HFFc6 (cell line): ENCODE results near the gene IREB2. TPM values are rescaled to one million over a fixed set of nuclear protein-coding genes. Genes with fewer than 3 reads are reported as not detected.
"Not testable (repeated sequence)": the region's sequence is repeated elsewhere in the genome, so short reads cannot be mapped to it uniquely, and the experiment has no call there.

Experiments
- DNase-seq: peaks from one replicate; pipeline ENCODE4 v3.0.0-alpha.2; 2018
- H3K27ac Mint-ChIP-seq: 2 replicates; pipeline ENCODE4 v1.8.0; 2020; ENCODE audit warnings: mild to moderate bottlenecking, mixed read lengths
- H3K27me3 Mint-ChIP-seq: 2 replicates; pipeline ENCODE4 v1.8.0; 2021; ENCODE audit warnings: mild to moderate bottlenecking, moderate library complexity, mixed read lengths; ENCODE audit not compliant: insufficient read depth
- H3K36me3 Mint-ChIP-seq: 2 replicates; pipeline ENCODE4 v1.8.0; 2021; ENCODE audit warnings: low read depth, mixed read lengths
- H3K4me1 Mint-ChIP-seq: 2 replicates; pipeline ENCODE4 v1.8.0; 2020; ENCODE audit warnings: low read depth, mixed read lengths
- H3K4me3 Mint-ChIP-seq: 2 replicates; pipeline ENCODE4 v1.8.0; 2020; ENCODE audit warnings: mild to moderate bottlenecking, moderate library complexity, mixed read lengths
- H3K9me3 Mint-ChIP-seq: 2 replicates; pipeline ENCODE4 v1.8.0; 2020; ENCODE audit warnings: mild to moderate bottlenecking, mixed read lengths
- CTCF ChIP-seq: fragments of 200-600 bp; sonication (generic); IDR thresholded peaks from 2 replicates; pipeline ENCODE4 v1.5.0; 2021; ENCODE audit warnings: antibody characterized with exemption, mild to moderate bottlenecking
- total RNA-seq, 6 experiments: library from RNA; stranded (reverse); fragmentation: NEBNext Ultra II Directional; extraction: Animal tissue kit (Norgen Biotek cat#: 25700); gene quantifications; 2 replicates in 1 of 6; 3 replicates in 5 of 6; pipeline ENCODE4 v1.2.3, GENCODE V29; 2021

IREB2 gene
- total RNA-seq, 6 experiments from 2014 or later: 35.8 to 42.5 (median 38.5) TPM

GRCh38 chr15:78426300-78426699, 11.7 kb upstream of the IREB2 start:
- Mint-ChIP-seq H3K9me3 (no peaks in the 10 kb centered on the region), H3K27ac (no peak overlapping the region), H3K36me3 (no peaks in the 10 kb centered on the region), H3K4me3 (no peak overlapping the region), H3K27me3 (peaks cover 29% of the 10 kb centered on the region), H3K4me1 (peaks cover 5% of the 10 kb centered on the region)
- no peak for TF ChIP-seq CTCF
- DNase-seq: no peak

GRCh38 chr15:78427953-78428352, 10.1 kb upstream of the IREB2 start:
- H3K4me3 Mint-ChIP-seq: no peak overlapping the region
- no peaks in the 10 kb centered on the region for H3K9me3 Mint-ChIP-seq
- no peaks in the 10 kb centered on the region for H3K4me1 Mint-ChIP-seq
- H3K27me3 Mint-ChIP-seq: peaks cover 31% of the 10 kb centered on the region
- no peak overlapping the region for H3K27ac Mint-ChIP-seq
- no peak for TF ChIP-seq CTCF
- DNase-seq: no peak
- H3K36me3 Mint-ChIP-seq: no peaks in the 10 kb centered on the region

- no peak overlapping the region for H3K27ac Mint-ChIP-seq
- no peaks in the 10 kb centered on the region for H3K9me3 Mint-ChIP-seq
- no peaks in the 10 kb centered on the region for H3K36me3 Mint-ChIP-seq
- no peak for DNase-seq
- peaks cover 25% of the 10 kb centered on the region for H3K27me3 Mint-ChIP-seq
- H3K4me3 Mint-ChIP-seq: no peak overlapping the region
- no peaks in the 10 kb centered on the region for H3K4me1 Mint-ChIP-seq
- no peak for TF ChIP-seq CTCF
Measured at GRCh38 chr15:78429477-78429876, 8.5 kb upstream of the IREB2 start.

- Mint-ChIP-seq H3K27ac (no peak overlapping the region), H3K36me3 (no peaks in the 10 kb centered on the region), H3K9me3 (no peaks in the 10 kb centered on the region), H3K4me3 (no peak overlapping the region), H3K4me1 (peaks cover 7% of the 10 kb centered on the region), H3K27me3 (peaks cover 19% of the 10 kb centered on the region)
- DNase-seq: no peak
- no peak for TF ChIP-seq CTCF
Measured at GRCh38 chr15:78431955-78432354, 6.1 kb upstream of the IREB2 start.

- no peaks in the 10 kb centered on the region for H3K9me3 Mint-ChIP-seq
- H3K36me3 Mint-ChIP-seq: no peaks in the 10 kb centered on the region
- H3K27me3 Mint-ChIP-seq: peaks cover 19% of the 10 kb centered on the region
- H3K4me3 Mint-ChIP-seq: no peak overlapping the region
- H3K4me1 Mint-ChIP-seq: peaks cover 14% of the 10 kb centered on the region
- H3K27ac Mint-ChIP-seq: no peak overlapping the region
- DNase-seq: no peak
- no peak for TF ChIP-seq CTCF
Measured at GRCh38 chr15:78432664-78433063, 5.4 kb upstream of the IREB2 start.

- no peak overlapping the region for H3K4me3 Mint-ChIP-seq
- no peak for TF ChIP-seq CTCF
- no peak for DNase-seq
- peaks cover 16% of the 10 kb centered on the region for H3K4me1 Mint-ChIP-seq
- peaks cover 6% of the 10 kb centered on the region for H3K36me3 Mint-ChIP-seq
- no peaks in the 10 kb centered on the region for H3K9me3 Mint-ChIP-seq
- H3K27me3 Mint-ChIP-seq: peaks cover 21% of the 10 kb centered on the region
- H3K27ac Mint-ChIP-seq: no peak overlapping the region
Measured at GRCh38 chr15:78434134-78434533, 3.9 kb upstream of the IREB2 start.

- peaks cover 20% of the 10 kb centered on the region for H3K4me1 Mint-ChIP-seq
Measured at GRCh38 chr15:78434711-78435110, 3.3 kb upstream of the IREB2 start.

More at GRCh38 chr15:78434711-78435110, 3.3 kb upstream of the IREB2 start:
- H3K27ac Mint-ChIP-seq, H3K9me3 Mint-ChIP-seq, H3K36me3 Mint-ChIP-seq, H3K4me3 Mint-ChIP-seq, DNase-seq: not testable (repeated sequence)
- peaks cover 18% of the 10 kb centered on the region for H3K27me3 Mint-ChIP-seq
